ENCODE data around the gene PEX6.

GRCh38 chr6:42978487-42978838 is 518 bp downstream of the PEX6 start:
- no peak for TF ChIP-seq EZH2 (IDR thresholded peaks at IDR 0.05; ENCODE audit: borderline replicate concordance, low read depth, low read length, severe bottlenecking)
- no peak for TF ChIP-seq CTCF (IDR thresholded peaks at IDR 0.05; ENCODE audit: borderline replicate concordance, extremely low read depth, low read length, poor library complexity, severe bottlenecking)

Data from DND-41 (cell line).